GM18519 (cell line): ENCODE data around the gene TMEM131L.
"Not testable (repeated sequence)": the region's sequence is repeated elsewhere in the genome, so short reads cannot be mapped to it uniquely, and the experiment has no call there.

Experiments used
- ATAC-seq: cut with Tn5 transposase; IDR thresholded peaks from one replicate; pipeline ENCODE4 v1.9.1; 2021; ENCODE audit warnings: mild to moderate bottlenecking, moderate library complexity; ENCODE audit not compliant: unreplicated experiment, low FRiP score

The TMEM131L gene

DNA sequence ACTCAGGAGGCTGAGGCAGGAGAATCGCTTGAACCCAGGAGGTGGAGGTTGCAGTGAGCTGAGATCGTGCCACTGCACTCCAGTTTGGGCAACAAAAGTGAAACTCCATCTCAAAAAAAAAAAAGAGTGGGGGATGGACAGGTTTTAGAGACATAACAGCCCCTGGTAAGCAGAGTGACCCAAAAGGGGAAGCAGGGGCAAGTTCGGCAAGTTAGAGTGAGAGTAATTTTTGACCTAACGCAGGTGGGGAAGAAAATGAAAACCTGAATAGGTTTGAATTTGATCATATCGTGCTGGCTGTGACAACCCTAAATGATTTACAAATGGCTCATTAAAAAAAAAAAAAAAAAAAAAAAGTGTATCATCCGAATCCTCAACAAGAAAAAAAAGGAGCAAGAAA, 25.7 kb upstream of the TMEM131L start:
- ATAC-seq = no peak

DNA sequence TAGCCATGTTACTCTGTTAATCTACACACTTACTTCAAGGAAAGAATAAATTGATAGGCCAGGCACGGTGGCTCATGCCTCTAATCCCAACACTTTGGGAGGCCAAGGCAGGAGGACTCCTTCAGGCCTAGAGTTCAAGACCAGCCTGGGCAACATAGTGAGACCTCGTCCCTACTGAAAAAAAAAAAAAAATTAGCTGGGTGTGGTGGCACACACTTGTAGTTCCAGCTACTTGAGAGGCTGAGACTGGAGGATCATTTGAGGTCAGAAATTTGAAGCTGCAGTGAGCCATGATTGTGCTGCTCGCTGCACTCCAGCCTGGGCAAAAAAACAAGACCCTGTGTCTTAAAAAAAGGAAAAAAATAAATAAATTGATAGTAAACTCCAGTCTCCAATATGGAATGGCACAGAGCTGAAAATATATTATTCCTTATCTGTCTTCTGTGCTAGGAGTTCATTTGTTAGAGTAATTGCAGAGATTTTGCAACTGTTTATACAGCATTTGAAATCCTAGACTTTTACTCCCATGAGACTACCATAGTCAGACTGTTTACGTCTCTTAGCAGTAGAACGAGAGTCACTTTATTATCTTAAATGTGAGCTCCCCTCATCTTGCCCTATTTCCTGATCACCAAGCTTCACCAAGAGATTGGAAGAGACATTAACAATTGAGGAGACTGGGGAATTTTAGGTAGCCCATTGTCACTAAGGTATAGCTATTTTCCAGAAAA, 18.8 kb upstream of the TMEM131L start:
- ATAC-seq = no peak

DNA sequence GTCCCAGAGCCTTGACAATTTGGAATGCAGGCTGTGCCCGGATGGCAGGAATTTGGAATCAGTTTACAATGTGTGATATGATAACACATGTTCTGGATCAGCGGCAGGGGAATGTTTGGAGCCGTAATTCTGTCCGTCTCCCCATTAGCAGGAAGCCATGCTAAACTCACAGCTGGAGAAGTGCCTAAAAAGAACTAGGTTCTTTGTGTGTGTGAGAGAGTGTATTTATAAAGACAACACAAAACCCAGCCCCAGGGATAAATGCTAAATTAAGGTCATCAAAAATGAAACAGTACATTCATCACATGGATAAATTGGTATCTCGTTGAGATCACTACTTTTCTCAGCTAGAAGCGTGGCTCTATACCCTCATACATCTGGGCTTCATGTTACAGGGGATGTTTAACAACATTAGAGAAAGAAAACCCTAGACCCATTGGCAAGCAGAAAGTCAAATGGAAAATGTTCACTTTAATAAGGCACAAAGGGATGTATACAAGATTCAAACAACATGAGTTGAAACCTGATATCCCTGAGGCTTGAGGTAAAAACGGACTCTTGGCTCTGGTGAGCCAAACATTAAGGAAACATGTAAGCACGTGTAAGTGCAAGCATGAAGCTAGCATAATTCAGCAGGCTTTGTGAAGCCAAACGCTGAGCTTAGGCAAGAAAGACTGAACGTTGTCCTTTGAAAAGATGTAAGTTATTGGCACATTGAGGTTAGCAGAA, 18.0 kb upstream of the TMEM131L start:
- no peak for ATAC-seq

DNA sequence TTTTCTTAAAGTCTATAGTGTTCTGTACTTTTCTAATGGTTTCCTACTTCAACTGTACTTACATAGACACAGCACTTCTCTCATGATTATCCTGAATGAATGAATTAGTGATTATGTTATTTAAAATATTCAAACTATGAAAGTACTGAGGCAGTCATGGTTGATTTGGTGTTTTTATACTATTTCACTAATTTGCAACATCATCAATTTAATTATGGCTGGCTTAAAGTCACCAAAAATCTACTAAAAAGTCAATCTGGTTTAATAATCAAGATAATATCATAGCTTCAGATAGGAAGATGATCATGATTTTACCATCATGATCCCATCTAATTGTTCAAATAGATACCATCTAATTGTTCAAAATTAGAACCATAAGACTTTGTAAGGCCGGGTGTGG, 16.8 kb upstream of the TMEM131L start:
- ATAC-seq = no peak

DNA sequence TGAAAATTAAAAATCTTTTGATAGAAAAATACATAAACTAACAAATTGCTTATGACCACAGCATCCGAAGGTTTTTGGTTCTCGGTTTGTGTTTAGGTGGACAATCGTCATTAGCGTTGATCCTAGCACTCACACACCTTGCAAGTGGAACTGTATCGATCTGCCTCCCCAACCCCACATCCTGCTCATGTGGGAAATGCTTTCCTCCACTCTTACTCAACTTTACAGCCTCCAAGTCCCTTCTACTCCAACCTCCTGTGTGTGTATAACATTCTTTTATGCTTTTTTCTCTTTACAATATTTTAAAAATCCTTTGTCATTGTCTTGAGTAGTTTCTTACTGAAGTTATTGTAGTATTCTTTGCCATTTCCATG, 15.6 kb upstream of the TMEM131L start:
- ATAC-seq = no peak

DNA sequence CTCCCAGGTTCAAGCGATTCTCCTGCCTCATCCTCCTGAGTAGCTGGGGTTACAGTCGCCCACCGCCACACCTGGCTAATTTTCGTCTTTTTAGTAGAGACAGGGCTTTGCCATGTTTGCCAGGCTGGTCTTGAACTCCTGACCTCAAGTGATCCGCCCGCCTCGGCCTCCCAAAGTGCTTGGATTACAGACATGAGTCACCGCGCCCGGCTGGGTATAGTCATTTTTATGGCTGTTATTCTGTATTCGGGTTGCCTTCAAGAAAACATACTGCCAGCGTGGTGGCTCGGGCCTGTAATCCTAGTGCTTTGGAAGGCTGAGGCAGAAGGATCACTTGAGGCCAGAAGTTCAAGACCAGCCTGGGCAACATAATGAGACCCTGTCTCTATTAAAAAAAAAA, 15.0 kb upstream of the TMEM131L start:
- not testable (repeated sequence) for ATAC-seq

DNA sequence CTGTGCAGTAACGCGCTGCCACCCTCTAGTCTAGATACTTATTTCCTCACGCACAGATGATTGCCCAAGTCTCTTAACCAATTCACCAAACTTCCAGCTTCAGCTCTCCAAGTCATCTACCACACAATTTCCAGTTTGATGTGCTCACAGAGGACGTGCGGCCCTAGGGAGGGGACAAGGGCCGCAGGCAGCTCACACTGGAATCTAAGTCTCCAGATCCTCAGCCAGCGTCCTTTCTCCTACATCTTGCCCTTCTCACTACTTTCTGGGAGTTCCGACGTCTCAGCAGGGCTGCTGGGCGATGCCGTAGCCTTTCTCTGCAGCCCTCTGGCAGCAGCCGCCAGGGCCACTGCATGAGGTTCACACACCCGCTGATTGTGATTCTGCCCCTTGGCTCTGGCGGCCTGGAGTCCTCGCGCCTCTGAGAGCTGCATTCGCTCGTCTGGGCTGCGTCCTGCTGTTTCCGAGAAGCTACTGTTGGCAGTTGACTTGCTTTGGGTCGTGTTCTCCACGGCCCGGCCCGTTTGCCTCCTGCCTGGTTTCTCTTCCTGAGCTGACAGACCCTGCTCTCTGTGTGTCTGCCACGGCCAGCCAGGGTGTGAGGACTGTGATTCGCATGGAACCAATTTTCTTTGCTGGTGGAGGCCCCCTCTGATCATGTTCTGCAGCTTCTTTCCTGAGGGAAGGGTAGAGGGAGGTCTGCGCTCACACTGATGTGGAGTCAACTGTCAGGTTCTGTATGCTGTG, 14.1 kb upstream of the TMEM131L start:
- ATAC-seq = no peak

DNA sequence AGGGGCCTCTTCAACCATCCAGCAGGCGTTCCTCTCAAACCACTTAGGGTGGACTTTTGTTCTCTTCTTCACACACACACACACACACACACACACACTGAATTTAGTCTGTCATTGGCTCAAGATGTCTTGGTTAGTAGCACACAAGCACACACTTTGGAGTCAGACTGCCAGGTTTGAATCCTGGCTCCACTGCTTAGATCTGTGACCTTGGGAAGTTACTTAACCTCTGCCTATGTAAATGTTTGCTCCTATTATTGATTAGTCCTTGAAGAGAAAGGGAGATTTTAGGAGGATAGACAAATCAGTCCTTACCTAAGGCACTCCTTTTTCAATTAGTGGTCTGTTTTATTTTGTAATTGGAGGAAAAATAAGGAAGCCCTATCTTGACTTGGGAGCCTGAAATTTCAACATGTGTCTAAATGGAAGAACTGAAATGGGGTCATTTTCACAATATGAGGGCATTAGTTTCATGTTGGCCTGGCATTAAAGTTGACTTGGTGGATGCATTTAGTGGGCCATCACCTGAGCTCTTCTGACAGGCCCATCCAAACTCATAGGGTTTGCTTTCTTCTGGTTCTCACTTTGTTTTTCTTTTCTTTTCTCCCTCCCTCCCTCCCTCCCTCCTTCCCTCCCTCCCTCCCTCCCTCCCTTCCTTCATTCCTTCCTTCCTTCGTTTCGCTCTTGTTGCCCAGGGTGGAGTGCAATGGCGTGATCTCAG, 13.3 kb upstream of the TMEM131L start:
- no peak for ATAC-seq

DNA sequence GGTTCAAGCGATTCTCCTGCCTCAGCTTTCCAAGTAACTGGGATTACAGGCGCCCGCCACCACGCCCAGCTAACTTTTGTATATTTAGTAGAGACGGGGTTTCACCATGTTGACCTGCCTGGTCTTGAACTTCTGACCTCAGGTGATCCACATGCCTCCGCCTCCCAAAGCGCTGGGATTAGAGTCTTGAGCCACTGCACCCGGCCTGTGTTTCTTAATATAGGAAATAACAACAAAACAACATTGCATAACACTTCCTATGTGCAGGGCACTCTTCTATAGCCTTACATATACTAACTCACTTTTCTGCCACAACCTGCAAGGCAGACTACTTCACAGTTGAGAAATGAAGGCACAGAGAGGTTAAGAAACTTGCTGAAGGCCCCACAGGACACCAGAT, 12.8 kb upstream of the TMEM131L start:
- no peak for ATAC-seq

DNA sequence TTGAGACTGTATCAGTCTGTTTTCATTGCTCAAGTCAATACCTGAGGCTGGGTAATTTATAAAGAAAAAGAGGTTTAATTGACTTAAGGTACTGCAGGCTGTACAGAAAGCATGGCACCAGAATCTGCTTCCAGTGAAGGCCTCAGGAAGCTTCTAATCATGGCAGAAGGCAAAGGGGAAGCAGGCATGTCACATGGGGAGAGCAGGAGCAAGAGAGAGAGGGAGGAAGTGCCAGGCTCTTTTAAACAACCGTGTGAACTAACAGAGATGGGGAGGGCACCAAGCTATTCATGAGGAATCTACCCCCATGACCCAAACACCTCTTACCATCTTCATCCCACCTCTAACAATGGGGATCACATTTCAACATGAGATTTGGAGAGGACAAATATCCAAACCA, 7.2 kb upstream of the TMEM131L start:
- no peak for ATAC-seq

DNA sequence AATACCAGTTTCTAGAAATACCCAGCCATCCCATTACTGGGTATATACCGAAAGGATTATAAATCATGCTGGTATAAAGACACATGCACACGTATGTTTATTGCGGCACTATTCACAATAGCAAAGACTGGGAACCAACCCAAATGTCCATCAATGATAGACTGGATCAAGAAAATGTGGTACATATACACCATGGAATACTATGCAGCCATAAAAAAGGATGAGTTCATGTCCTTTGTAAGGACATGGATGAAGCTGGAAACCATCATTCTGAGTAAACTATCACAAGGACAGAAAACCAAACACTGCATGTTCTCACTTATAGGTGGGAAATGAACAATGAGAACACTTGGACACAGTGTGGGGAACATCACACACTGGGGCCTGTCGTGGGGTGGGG, 4.6 kb upstream of the TMEM131L start:
- not testable (repeated sequence) for ATAC-seq

DNA sequence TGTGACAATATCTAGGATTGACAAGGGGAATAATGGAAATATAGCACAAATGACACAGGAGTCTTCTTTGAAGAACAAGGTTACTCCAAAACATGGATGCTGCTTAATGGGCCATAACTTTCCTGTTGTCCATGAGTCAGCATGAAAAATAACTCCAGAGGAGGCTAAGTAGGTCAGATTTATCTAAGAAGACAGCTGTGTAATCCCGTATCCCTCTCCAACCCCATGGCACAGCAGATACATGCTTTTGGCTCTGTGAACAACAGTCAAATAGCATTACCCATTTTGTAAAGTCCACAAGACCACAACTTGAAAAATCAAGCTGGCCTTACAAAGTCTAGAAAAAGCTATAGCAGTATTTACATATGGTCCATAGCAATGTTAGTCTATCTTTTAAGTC, 2.1 kb upstream of the TMEM131L start:
- ATAC-seq = no peak

DNA sequence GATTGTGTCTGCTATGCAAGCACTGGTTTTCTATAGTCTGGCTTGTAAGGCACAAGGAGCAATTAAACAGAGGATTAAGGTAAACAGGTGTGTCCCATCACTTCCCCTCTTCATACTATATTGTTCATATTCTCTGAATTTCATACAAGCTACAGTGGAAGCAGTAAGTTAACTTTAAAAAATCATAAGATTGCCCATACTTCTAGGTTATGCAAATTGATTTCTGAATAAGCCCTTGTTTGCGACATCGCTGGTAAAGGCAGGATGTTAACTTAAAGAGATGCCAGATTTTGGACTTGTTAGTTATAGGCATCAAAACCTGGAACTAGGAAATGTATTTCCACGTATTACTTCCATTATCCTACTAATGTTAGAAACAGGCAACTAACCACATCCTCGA, 1.0 kb upstream of the TMEM131L start:
- ATAC-seq = no peak

DNA sequence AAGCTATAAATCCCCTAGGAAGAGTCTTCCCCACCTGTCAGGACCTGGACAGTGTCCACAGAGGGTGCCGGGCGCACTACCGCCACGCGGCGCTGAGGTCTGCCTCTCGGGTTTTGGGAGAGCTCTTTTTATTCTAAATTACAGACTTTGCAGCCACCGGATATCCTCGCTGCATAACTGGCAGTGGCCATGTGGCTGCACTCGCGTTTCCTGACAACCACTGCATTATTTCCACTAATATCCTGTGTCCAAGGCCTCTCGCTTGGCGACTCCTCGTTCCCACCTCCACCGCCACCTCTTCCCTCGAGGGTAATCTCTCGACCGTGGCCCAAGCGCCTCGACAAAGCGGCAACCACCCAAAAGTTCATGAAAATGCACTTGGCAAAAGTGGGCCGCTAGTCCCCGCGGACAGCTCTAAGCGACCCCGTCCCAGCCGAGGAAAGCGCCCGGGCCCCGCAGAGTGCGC, 512 bp upstream of the TMEM131L start:
- ATAC-seq = no peak

DNA sequence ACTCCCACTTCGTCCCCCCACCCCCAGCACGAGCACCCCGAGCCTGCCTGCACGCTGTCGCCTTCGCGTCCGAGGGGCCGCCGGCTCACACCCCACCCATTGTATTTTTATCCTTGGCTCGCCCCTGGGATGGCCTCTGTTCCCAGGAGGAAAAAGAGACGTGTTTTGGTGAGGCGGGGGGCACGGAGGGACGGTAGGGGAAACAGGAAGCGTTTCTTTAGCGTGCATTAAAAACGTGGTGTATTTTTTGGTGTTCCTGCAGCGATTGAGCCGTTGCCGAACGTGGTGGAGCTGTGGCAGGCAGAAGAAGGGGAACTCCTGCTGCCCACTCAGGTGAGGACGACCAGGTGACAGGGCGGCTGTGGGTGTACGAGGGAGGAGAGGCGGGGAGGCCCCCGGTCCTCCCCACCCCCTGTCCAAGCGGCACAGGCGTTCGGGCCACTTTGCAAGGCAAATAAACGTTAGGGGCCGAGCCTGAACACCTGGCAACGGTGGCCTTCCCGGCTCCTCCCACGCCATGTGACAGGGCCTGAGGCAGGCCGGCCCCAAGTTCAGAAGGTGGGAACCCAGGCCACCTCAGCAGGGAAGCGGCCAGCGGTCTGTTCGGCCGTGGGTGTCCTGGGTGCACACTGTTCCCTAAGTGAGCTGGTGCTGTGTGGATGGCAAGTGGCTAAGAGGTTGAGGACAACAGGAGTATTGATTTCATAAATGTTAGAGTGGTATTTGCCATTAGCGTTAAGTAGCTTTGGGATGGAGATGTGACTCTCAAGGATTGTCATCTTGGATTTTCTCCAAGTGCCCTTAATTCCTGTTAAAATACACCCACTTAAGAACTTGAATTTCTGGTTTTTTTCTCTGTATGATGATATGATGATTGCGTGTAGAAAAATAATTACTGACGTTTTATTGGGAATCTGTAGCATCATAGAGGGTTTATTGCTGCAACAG, 1.1 kb downstream of the TMEM131L start:
- peak; percentile 37 for ATAC-seq

DNA sequence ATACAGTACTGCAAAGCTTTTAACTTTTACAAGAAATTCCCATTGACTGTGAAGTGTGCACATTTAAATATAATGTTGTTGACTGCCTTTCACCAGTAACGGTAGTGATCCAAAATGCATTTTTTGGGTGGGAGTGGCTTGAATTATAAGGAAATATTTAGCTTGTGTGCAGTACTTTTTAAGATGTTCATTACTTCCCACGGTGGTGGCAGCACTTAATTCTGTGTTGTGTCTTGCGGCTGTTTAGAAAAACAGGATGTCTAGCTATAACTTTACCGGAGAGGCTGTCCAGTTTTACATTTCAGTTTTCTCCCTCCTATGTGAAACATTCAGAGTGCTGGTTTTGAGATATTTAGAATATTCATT, 1.7 kb downstream of the TMEM131L start:
- ATAC-seq = no peak

DNA sequence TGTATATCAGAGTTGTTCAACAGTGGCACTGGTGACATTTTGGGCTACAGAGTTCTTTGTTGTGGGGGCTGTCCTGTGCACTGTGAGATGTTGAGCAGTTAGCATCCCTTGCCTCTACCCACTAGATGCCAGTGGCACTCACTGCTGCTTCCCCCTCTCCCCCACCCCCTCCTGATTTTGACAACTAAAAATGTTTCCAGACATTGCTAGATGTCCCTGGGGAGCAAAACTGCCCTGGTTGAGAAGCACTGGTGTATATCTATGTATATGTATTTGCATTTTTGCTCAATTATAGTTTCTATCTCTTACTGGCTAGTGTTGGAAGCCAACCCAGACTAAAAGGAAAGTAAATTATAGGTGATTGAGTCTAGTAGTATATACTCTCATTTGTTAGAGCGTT, 2.4 kb downstream of the TMEM131L start:
- ATAC-seq = peak; percentile 18

DNA sequence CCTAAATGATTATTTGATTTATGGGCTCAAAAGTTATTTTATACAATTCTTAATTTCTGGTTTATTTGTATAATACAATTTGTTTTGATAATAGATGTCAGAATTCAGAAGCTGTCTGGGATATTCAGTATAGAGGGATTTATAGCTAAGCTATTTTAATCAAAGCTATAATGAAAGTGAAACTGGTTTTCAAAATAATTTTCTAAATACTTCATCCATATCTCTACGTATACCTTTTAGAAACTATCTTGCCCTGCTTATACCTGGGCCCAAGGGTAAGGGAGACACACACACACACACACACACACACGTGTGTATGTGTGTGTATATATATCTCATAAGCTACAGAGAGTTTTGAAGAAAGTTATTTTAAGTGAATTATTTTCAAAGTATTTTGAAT, 2.9 kb downstream of the TMEM131L start:
- no peak for ATAC-seq

DNA sequence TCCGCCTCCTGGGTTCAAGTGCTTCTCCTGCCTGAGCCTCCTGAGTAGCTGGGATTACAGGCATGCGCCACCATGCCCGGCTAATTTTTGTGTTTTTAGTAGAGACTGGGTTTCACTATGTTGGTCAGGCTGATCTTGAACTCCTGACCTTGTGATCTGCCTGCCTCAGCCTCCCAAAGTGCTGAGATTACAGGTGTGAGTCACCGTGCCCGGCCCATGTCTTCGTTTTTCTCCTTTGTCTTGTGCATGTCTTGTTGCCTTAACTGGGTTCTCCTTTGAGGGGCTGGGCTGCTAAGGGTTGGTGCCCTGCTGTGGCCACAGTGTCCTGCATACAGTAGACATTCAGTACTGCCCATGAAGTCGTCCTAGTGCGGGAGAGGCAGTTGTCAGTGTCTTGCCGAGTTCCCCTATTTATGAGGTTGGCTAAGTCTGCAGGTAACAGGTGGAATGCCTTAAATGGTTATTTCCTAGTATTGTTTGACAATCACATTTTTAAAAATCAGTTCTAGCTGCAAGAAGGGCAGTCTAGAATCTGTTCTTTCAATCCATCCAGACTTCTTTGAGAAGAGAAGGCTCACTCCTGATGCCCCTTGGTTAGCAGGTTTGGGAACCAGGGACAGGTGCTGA, 5.0 kb downstream of the TMEM131L start:
- not testable (repeated sequence) for ATAC-seq
